ENCODE results near the gene MYRF.

The MYRF gene

GRCh38 chr11:61816736-61817455 is 64.5 kb downstream of the MYRF start, which contains the start of gene FADS1:
TSS of gene FADS1 (minus strand) at chr11:61817003. CDS start at chr11:61816929, 74 bp downstream.
- TF ChIP-seq POLR2A (IDR thresholded peaks at IDR 0.05; ENCODE audit: low read depth, low read length), result peak; percentile 64
- peak; percentile 95 for DNase-seq (ENCODE audit: insufficient read length, low spot score)
- no peak for FAIRE-seq

- no peak for DNase-seq (ENCODE audit: insufficient read length, low spot score)
- no peak for TF ChIP-seq POLR2A (IDR thresholded peaks at IDR 0.05; ENCODE audit: low read depth, low read length)
- no peak for FAIRE-seq
Observed at GRCh38 chr11:61817471-61818202, 65.2 kb downstream of the MYRF start.

GRCh38 chr11:61820174-61820573 is 67.7 kb downstream of the MYRF start:
- no peak for TF ChIP-seq POLR2A (IDR thresholded peaks at IDR 0.05; ENCODE audit: low read depth, low read length)
- peak; percentile 71 for FAIRE-seq
- DNase-seq (ENCODE audit: insufficient read length, low spot score), result peak; percentile 91

GRCh38 chr11:61826930-61827570 is 74.6 kb downstream of the MYRF start:
- DNase-seq (ENCODE audit: insufficient read length, low spot score) (no peak), FAIRE-seq (no peak)
- no peak for TF ChIP-seq POLR2A (IDR thresholded peaks at IDR 0.05; ENCODE audit: low read depth, low read length)

GRCh38 chr11:61827571-61828378 is 75.3 kb downstream of the MYRF start, which contains the start of gene FADS2:
TSS of gene FADS2 (plus strand) at chr11:61828300. CDS start at chr11:61828391, 91 bp downstream.
- FAIRE-seq, result no peak
- peak; percentile 90 for TF ChIP-seq POLR2A (IDR thresholded peaks at IDR 0.05; ENCODE audit: low read depth, low read length)
- no peak for DNase-seq (ENCODE audit: insufficient read length, low spot score)

- DNase-seq (ENCODE audit: insufficient read length, low spot score) (no peak), FAIRE-seq (no peak)
- TF ChIP-seq POLR2A (IDR thresholded peaks at IDR 0.05; ENCODE audit: low read depth, low read length), result no peak
Observed at GRCh38 chr11:61828379-61828628, 75.9 kb downstream of the MYRF start.

GRCh38 chr11:61828629-61829407 is 76.4 kb downstream of the MYRF start:
- 0 out of 2 replicates have a peak, but pooled peaks have one; percentile 11 for TF ChIP-seq POLR2A (IDR thresholded peaks at IDR 0.05; ENCODE audit: low read depth, low read length)
- DNase-seq (ENCODE audit: insufficient read length, low spot score) (no peak), FAIRE-seq (no peak)

- DNase-seq (ENCODE audit: insufficient read length, low spot score) (no peak), FAIRE-seq (no peak)
- no peak for TF ChIP-seq POLR2A (IDR thresholded peaks at IDR 0.05; ENCODE audit: low read depth, low read length)
Observed at GRCh38 chr11:61829806-61830205, 77.4 kb downstream of the MYRF start.

GRCh38 chr11:61830237-61831105 is 78.0 kb downstream of the MYRF start:
- DNase-seq (ENCODE audit: insufficient read length, low spot score) (no peak), FAIRE-seq (no peak)
- TF ChIP-seq POLR2A (IDR thresholded peaks at IDR 0.05; ENCODE audit: low read depth, low read length), result no peak

- FAIRE-seq, result no peak
- DNase-seq (ENCODE audit: insufficient read length, low spot score), result no peak
Observed at GRCh38 chr11:61832207-61832606, 79.8 kb downstream of the MYRF start.

GRCh38 chr11:61832754-61833153 is 80.3 kb downstream of the MYRF start:
- DNase-seq (ENCODE audit: insufficient read length, low spot score) (no peak), FAIRE-seq (no peak)
- TF ChIP-seq POLR2A (IDR thresholded peaks at IDR 0.05; ENCODE audit: low read depth, low read length), result no peak

More at GRCh38 chr11:61832207-61832606, 79.8 kb downstream of the MYRF start:
- no peak for TF ChIP-seq POLR2A (IDR thresholded peaks at IDR 0.05; ENCODE audit: low read depth, low read length)

- no peak for TF ChIP-seq POLR2A (IDR thresholded peaks at IDR 0.05; ENCODE audit: low read depth, low read length)
- FAIRE-seq, result no peak
- no peak for DNase-seq (ENCODE audit: insufficient read length, low spot score)
Observed at GRCh38 chr11:61833471-61833870, 81.0 kb downstream of the MYRF start.
